K562 treated with DMSO at 1 percent for 48 hours (cell line): ENCODE data around the gene USP17L13. TPM values are rescaled to one million over a fixed set of nuclear protein-coding genes. Genes with fewer than 3 reads are reported as not detected.

ENCODE experiments used
- total RNA-seq: library from RNA; unstranded; fragments of 300-600 nt; gene quantifications from 2 replicates; pipeline ENCODE4 v1.2.3, GENCODE V29; 2022; ENCODE audit warnings: low replicate concordance; ENCODE audit errors: extremely low read depth

The USP17L13 gene
- total RNA-seq = not detected in 2 replicates

GRCh38 chr4:9224596-9224995, at the start of gene USP17L13:
Gene USP17L13 (plus strand): TSS chr4:9224896. CDS start chr4:9224896, 0 bp downstream.

GRCh38 chr4:9210357-9210756, 14.3 kb upstream of the USP17L13 start, which contains the start of gene USP17L10:
Gene USP17L10 (plus strand): TSS chr4:9210657. CDS start chr4:9210657, 0 bp downstream.

GRCh38 chr4:9215105-9215504, 9.6 kb upstream of the USP17L13 start, which contains the start of gene USP17L11:
Gene USP17L11 (plus strand): TSS chr4:9215405. CDS start chr4:9215405, 0 bp downstream.

GRCh38 chr4:9219852-9220251, 4.8 kb upstream of the USP17L13 start, which contains the start of gene USP17L12:
Gene USP17L12 (plus strand): TSS chr4:9220152. CDS start chr4:9220152, 0 bp downstream.

GRCh38 chr4:9234085-9234484, 9.4 kb downstream of the USP17L13 start, which contains the start of gene USP17L15:
Gene USP17L15 (plus strand): TSS chr4:9234385. CDS start chr4:9234385, 0 bp downstream.

GRCh38 chr4:9243579-9243978, 18.9 kb downstream of the USP17L13 start, which contains the start of gene USP17L17:
Gene USP17L17 (plus strand): TSS chr4:9243879. CDS start chr4:9243879, 0 bp downstream.

DNA sequence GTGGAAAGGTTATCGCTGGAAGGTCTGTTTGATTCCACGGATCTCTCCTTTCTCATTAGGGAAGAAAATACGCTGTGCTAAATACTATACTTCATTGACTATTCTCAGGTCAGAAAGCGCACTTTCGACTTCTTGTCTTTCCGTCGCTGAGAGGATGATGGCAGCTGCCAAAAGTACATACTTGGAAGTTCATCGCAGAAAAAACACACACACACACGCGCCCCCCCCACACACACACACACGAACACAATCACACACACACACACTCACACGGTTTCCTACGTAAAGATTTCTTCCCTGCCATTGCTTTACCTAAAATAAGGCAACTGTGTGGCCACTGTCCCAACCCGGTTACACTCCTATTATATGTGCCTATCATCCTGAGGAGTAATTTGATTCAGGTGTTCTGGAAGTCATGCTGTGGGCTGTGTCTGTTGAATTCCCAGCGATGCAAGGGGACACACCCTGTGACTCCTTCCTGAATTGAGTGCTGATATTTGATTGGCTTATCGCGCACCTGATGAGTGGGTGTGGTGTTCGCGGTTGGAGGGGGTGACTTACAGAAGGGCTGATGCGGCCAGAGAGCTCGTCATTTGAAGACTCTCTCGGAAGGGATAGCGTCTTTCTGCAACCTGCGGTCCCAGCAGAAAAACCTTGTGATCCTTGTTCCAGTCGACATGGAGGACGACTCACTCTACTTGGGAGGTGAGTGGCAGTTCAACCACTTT, 23.4 kb downstream of the USP17L13 start, which contains the start of gene USP17L18:
Gene USP17L18 (plus strand): TSS at position 678 of the 728 bp plus-strand sequence. CDS start 0 bp downstream, at position 678.

DNA sequence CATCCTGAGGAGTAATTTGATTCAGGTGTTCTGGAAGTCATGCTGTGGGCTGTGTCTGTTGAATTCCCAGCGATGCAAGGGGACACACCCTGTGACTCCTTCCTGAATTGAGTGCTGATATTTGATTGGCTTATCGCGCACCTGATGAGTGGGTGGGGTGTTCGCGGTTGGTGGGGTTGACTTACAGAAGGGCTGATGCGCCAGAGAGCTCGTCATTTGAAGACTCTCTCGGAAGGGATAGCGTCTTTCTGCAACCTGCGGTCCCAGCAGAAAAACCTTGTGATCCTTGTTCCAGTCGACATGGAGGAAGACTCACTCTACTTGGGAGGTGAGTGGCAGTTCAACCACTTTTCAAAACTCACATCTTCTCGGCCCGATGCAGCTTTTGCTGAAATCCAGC, 28.4 kb downstream of the USP17L13 start, which contains the start of gene USP17L19:
Gene USP17L19 (plus strand): TSS at position 301 of the 400 bp plus-strand sequence. CDS start 0 bp downstream, at position 301.

GRCh38 chr4:9257824-9258223, 33.1 kb downstream of the USP17L13 start, which contains the start of gene USP17L20:
Gene USP17L20 (plus strand): TSS chr4:9258124. CDS start chr4:9258124, 0 bp downstream.

GRCh38 chr4:9262572-9262971, 37.9 kb downstream of the USP17L13 start, which contains the start of gene USP17L21:
Gene USP17L21 (plus strand): TSS chr4:9262872. CDS start chr4:9262872, 0 bp downstream.

GRCh38 chr4:9267319-9267718, 42.6 kb downstream of the USP17L13 start, which contains the start of gene USP17L22:
Gene USP17L22 (plus strand): TSS chr4:9267619. CDS start chr4:9267619, 0 bp downstream.

Other genes with a start within 250 kb of the USP17L13 start
- not detected in 2 replicates for gene FAM90A26, start 54.5 kb upstream of the USP17L13 start, total RNA-seq
- not detected in 2 replicates for gene USP17L10, start 14.2 kb upstream of the USP17L13 start, total RNA-seq
- gene USP17L11, start 9.5 kb upstream of the USP17L13 start, total RNA-seq = not detected in 2 replicates
- gene USP17L12, start 4.7 kb upstream of the USP17L13 start, total RNA-seq = not detected in 2 replicates
- gene USP17L15, start 9.5 kb downstream of the USP17L13 start, total RNA-seq = not detected in 2 replicates
- gene USP17L17, start 19.0 kb downstream of the USP17L13 start, total RNA-seq = not detected in 2 replicates
- gene USP17L18, start 23.7 kb downstream of the USP17L13 start, total RNA-seq = not detected in 2 replicates
- gene USP17L19, start 28.5 kb downstream of the USP17L13 start, total RNA-seq = not detected in 2 replicates
- gene USP17L20, start 33.2 kb downstream of the USP17L13 start, total RNA-seq = not detected in 2 replicates
- gene USP17L21, start 38.0 kb downstream of the USP17L13 start, total RNA-seq = not detected in 2 replicates
- not detected in 2 replicates for gene USP17L22, start 42.7 kb downstream of the USP17L13 start, total RNA-seq
- gene USP17L24, start 100.3 kb downstream of the USP17L13 start, total RNA-seq = not detected in 2 replicates
- not detected in 2 replicates for gene USP17L25, start 105.0 kb downstream of the USP17L13 start, total RNA-seq
- gene USP17L26, start 109.8 kb downstream of the USP17L13 start, total RNA-seq = not detected in 2 replicates
- not detected in 2 replicates for gene USP17L5, start 114.5 kb downstream of the USP17L13 start, total RNA-seq
- not detected in 2 replicates for gene USP17L27, start 119.3 kb downstream of the USP17L13 start, total RNA-seq
- gene USP17L28, start 124.0 kb downstream of the USP17L13 start, total RNA-seq = not detected in 2 replicates
- gene USP17L29, start 128.7 kb downstream of the USP17L13 start, total RNA-seq = not detected in 2 replicates
- not detected in 2 replicates for gene USP17L30, start 138.2 kb downstream of the USP17L13 start, total RNA-seq
- not detected in 2 replicates for gene DEFB131A, start 219.5 kb downstream of the USP17L13 start, total RNA-seq